ENCODE results near the gene TPM3.

The TPM3 gene

DNA sequence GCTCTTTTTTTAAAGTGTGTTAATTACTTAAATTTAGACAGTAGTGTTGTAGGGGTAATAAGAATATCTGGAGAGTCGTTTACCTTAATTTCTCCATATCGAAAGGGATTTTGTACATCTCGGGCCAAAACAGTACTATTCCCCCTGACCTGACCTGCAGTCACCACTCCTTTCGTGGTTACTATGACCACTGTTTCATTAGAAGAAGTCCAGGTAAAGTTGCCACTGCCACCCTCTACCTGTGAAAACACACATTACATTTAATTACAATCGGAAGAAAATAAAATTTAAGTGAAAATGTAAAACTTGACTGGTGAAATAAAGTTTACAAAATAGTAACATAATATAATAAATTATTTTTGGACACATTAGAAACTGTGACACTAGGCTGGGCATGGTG, 74.3 kb downstream of the TPM3 start:
- no peak for DNase-seq (ENCODE audit: low read depth, low spot score)
- H3K27ac ChIP-seq, result no peak overlapping the region

GRCh38 chr1:154115180-154115579, 76.7 kb downstream of the TPM3 start:
- no peak for DNase-seq (ENCODE audit: low read depth, low spot score)
- H3K27ac ChIP-seq, result no peak overlapping the region

Data from epithelial cell of prostate (primary cell).